Measurements from ENCODE around the gene ATP6V0E1. TPM values are rescaled to one million over a fixed set of nuclear protein-coding genes. Genes with fewer than 3 reads are reported as not detected.
A peak's percentile ranks its signal among the peaks of the same experiment; 100 is the strongest.

Gene ATP6V0E1
- total and polyA plus RNA-seq, 5 donors: 200 to 350 (median 221) TPM

- WGBS: 85% methylated on average over 3 of the region's 3 CpGs
- ATAC-seq (no peak), DNase-seq (no peak)
- intact Hi-C loops (cut with DNase I): no loop called here
- no peaks in the 10 kb centered on the region for H3K4me1 ChIP-seq (ENCODE audit: control insufficient read depth, insufficient read depth, low read length)
- no peaks in the 10 kb centered on the region for H3K27me3 ChIP-seq (ENCODE audit: control insufficient read depth, insufficient read depth)
- H3K9me3 ChIP-seq (ENCODE audit: control insufficient read depth, low read length): no peaks in the 10 kb centered on the region
- no peak overlapping the region for H3K27ac ChIP-seq (ENCODE audit: low read length)
- H3K4me3 ChIP-seq (ENCODE audit: low read length): no peak overlapping the region
Measured at GRCh38 chr5:172956228-172956627, 27.3 kb upstream of the ATP6V0E1 start.

- WGBS: 75% methylated on average over 4 of the region's 4 CpGs
- ATAC-seq: no peak
Measured at GRCh38 chr5:172956936-172957335, 26.6 kb upstream of the ATP6V0E1 start.

GRCh38 chr5:172957458-172957857, 26.1 kb upstream of the ATP6V0E1 start:
- H3K27me3 ChIP-seq (ENCODE audit: control insufficient read depth, insufficient read depth): no peaks in the 10 kb centered on the region
- H3K9me3 ChIP-seq (ENCODE audit: control insufficient read depth, low read length): no peaks in the 10 kb centered on the region
- no peak overlapping the region for H3K4me3 ChIP-seq (ENCODE audit: low read length)
- no peaks in the 10 kb centered on the region for H3K4me1 ChIP-seq (ENCODE audit: control insufficient read depth, insufficient read depth, low read length)
- ATAC-seq (no peak), DNase-seq (no peak)
- 56% methylated on average over 5 of the region's 5 CpGs for whole genome bisulfite sequencing
- H3K27ac ChIP-seq (ENCODE audit: low read length): no peak overlapping the region
- intact Hi-C loops (cut with DNase I): no loop called here

More at GRCh38 chr5:172956936-172957335, 26.6 kb upstream of the ATP6V0E1 start:
- Histone ChIP-seq H3K27ac (ENCODE audit: low read length) (no peak overlapping the region), H3K9me3 (ENCODE audit: control insufficient read depth, low read length) (no peaks in the 10 kb centered on the region), H3K4me3 (ENCODE audit: low read length) (no peak overlapping the region), H3K4me1 (ENCODE audit: control insufficient read depth, insufficient read depth, low read length) (no peaks in the 10 kb centered on the region), H3K27me3 (ENCODE audit: control insufficient read depth, insufficient read depth) (no peaks in the 10 kb centered on the region)
- intact Hi-C loops (cut with DNase I): no loop called here
- peak in 1 of 3 donors; percentile 58 for DNase-seq

DNA sequence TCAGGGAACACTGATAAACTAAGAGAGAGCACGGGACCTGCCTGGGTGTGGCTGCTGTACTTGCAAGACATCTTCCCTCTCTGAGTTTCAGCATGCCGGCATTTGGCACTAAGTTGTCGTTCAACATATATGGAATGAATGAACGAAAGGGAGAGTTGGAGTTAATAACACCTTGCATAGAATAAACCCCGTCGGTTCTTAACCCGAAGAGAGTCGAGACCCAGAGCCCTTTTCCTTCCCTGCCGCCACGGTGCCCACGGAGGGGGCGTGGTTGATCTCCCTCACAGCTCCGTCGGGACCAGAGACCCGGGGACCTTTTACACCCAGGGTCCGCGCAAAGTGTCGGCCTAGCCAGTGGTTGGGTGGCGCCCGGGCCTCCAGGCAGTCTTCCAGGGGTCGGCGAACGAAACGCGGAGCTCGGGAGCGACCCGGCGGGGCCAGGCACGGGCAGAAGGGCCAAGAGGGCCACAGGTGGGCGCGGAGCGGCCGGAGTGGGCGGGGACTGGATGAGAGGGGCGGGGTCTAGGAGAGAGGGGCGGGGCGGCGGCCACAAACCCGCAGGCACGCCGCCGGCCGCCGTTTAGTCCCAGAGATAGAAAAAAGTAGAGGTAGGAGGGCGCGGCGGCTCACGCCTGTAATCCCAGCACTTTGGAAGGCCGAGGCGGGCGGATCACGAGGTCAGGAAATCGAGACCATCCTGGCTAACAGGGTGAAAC, 25.1 kb upstream of the ATP6V0E1 start:
- no peaks in the 10 kb centered on the region for H3K27me3 ChIP-seq (ENCODE audit: control insufficient read depth, insufficient read depth)
- no peaks in the 10 kb centered on the region for H3K4me1 ChIP-seq (ENCODE audit: control insufficient read depth, insufficient read depth, low read length)
- no peaks in the 10 kb centered on the region for H3K9me3 ChIP-seq (ENCODE audit: control insufficient read depth, low read length)
- intact Hi-C loops (cut with DNase I): no loop called here
- WGBS: 3% methylated on average over 54 of the region's 54 CpGs
- ATAC-seq (peak; percentile 92 to 93), DNase-seq (peak; percentile 75 to 86 (median 85))
- peak overlapping the region; percentile 80 for H3K4me3 ChIP-seq (ENCODE audit: low read length)
- no peak overlapping the region for H3K27ac ChIP-seq (ENCODE audit: low read length)

GRCh38 chr5:172959824-172960799, 23.5 kb upstream of the ATP6V0E1 start:
- Histone ChIP-seq H3K27me3 (ENCODE audit: control insufficient read depth, insufficient read depth) (no peaks in the 10 kb centered on the region), H3K27ac (ENCODE audit: low read length) (no peak overlapping the region), H3K9me3 (ENCODE audit: control insufficient read depth, low read length) (no peaks in the 10 kb centered on the region), H3K4me3 (ENCODE audit: low read length) (peak overlapping the region; percentile 80), H3K4me1 (ENCODE audit: control insufficient read depth, insufficient read depth, low read length) (no peaks in the 10 kb centered on the region)
- ATAC-seq: peak in 1 of 2 donors; percentile 1
- 13% methylated on average over 28 of the region's 28 CpGs for WGBS
- DNase-seq: peak in 1 of 3 donors; percentile 18
- intact Hi-C loops (cut with DNase I): no loop called here

DNA sequence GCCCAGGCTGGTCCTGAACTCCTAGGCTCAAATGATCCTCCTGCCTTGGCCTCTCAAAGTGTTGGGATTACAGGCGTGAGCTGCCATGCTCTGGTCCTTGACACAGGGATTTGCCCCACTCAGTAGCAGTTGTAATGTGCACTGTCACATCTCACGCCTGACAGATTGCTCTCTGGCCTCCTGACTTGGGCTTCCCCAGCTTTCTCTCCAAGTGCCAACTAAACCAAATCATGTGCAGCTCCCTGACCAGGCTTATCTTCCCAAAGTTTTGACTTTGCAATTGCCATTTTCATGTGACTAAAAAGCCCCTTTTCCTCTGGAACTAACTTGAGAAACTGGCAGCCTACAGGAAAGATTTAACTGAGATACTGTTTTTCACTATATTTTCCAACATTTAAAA, 13.7 kb upstream of the ATP6V0E1 start:
- 75% methylated on average over 2 of the region's 2 CpGs for WGBS
- Histone ChIP-seq H3K4me3 (ENCODE audit: low read length) (no peak overlapping the region), H3K27ac (ENCODE audit: low read length) (no peak overlapping the region), H3K4me1 (ENCODE audit: control insufficient read depth, insufficient read depth, low read length) (no peaks in the 10 kb centered on the region), H3K27me3 (ENCODE audit: control insufficient read depth, insufficient read depth) (no peaks in the 10 kb centered on the region), H3K9me3 (ENCODE audit: control insufficient read depth, low read length) (no peaks in the 10 kb centered on the region)
- no peak for ATAC-seq
- intact Hi-C loops (cut with DNase I): loop anchor here in 1 of 4 donors (10.0 kb wide), 1 partner anchor 315 kb away; no protein-coding TSS in a partner anchor
- DNase-seq: no peak

GRCh38 chr5:172971482-172971881, 12.1 kb upstream of the ATP6V0E1 start:
- intact Hi-C loops (cut with DNase I): loop anchor here in 1 of 4 donors (10.0 kb wide), 1 partner anchor 313 kb away; no protein-coding TSS in a partner anchor

DNA sequence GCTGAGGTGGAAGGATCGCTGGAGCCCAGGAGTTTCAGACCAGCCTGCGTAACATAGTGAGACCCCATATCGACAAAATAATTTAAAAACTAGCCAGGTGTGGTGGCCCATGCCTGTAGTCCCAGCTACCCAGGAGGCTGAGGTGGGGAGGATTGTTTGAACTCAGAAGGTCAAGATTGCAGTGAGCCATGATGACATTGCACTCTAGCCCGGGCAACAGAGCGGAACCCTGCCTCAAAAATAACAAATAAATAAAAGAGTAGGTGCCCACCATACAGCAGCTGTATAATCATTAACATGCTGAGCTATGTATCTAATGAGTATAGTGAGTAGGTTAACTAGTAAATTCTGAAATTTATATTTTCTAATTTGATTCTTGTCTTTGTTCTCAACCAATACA, 11.0 kb upstream of the ATP6V0E1 start:
- WGBS: 94% methylated on average over 5 of the region's 5 CpGs
- Histone ChIP-seq H3K27me3 (ENCODE audit: control insufficient read depth, insufficient read depth) (no peaks in the 10 kb centered on the region), H3K4me3 (ENCODE audit: low read length) (no peak overlapping the region), H3K4me1 (ENCODE audit: control insufficient read depth, insufficient read depth, low read length) (no peaks in the 10 kb centered on the region), H3K27ac (ENCODE audit: low read length) (no peak overlapping the region), H3K9me3 (ENCODE audit: control insufficient read depth, low read length) (no peaks in the 10 kb centered on the region)
- intact Hi-C loops (cut with DNase I): loop anchor here in 1 of 4 donors (10.0 kb wide), 1 partner anchor 312 kb away; no protein-coding TSS in a partner anchor
- ATAC-seq: no peak
- DNase-seq: no peak

More at GRCh38 chr5:172971482-172971881, 12.1 kb upstream of the ATP6V0E1 start:
- Histone ChIP-seq H3K9me3 (ENCODE audit: control insufficient read depth, low read length) (no peaks in the 10 kb centered on the region), H3K4me1 (ENCODE audit: control insufficient read depth, insufficient read depth, low read length) (no peaks in the 10 kb centered on the region), H3K27me3 (ENCODE audit: control insufficient read depth, insufficient read depth) (no peaks in the 10 kb centered on the region), H3K27ac (ENCODE audit: low read length) (no peak overlapping the region), H3K4me3 (ENCODE audit: low read length) (no peak overlapping the region)
- ATAC-seq: no peak
- no peak for DNase-seq
- 52% methylated on average over 3 of the region's 3 CpGs for WGBS

- H3K27ac ChIP-seq (ENCODE audit: low read length): no peak overlapping the region
- DNase-seq (no peak), ATAC-seq (peak; percentile 65 to 91)
- no peaks in the 10 kb centered on the region for H3K27me3 ChIP-seq (ENCODE audit: control insufficient read depth, insufficient read depth)
- H3K4me1 ChIP-seq (ENCODE audit: control insufficient read depth, insufficient read depth, low read length): no peaks in the 10 kb centered on the region
- H3K9me3 ChIP-seq (ENCODE audit: control insufficient read depth, low read length): no peaks in the 10 kb centered on the region
- no peak overlapping the region for H3K4me3 ChIP-seq (ENCODE audit: low read length)
- intact Hi-C loops (cut with DNase I): loop anchor here in 1 of 4 donors (10.0 kb wide), 1 partner anchor 311 kb away; no protein-coding TSS in a partner anchor
- 13% methylated on average over 3 of the region's 3 CpGs for WGBS
Measured at GRCh38 chr5:172973127-172973916, 10.2 kb upstream of the ATP6V0E1 start.

DNA sequence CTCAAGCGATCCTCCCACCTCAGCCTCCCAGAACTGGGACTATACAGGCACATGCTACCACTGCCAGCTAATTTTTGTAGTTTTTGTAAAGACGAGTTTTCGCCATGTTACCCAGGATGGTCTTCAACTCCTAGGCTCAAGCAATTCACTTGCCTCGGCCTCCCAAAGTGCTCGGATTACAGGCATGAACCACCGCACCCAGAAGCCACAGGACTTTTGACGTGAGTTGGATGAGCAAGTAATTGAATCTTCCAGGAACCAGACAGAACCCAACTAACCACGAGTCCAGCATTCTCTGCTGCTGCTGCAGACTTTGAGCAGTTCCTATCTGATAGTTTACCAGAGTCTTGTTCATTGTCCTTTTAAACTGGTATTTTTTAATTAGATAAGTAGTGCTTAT, 9.6 kb upstream of the ATP6V0E1 start:
- 60% methylated on average over 8 of the region's 8 CpGs for WGBS
- DNase-seq: no peak
- Histone ChIP-seq H3K4me1 (ENCODE audit: control insufficient read depth, insufficient read depth, low read length) (no peaks in the 10 kb centered on the region), H3K4me3 (ENCODE audit: low read length) (no peak overlapping the region), H3K9me3 (ENCODE audit: control insufficient read depth, low read length) (no peaks in the 10 kb centered on the region), H3K27me3 (ENCODE audit: control insufficient read depth, insufficient read depth) (no peaks in the 10 kb centered on the region), H3K27ac (ENCODE audit: low read length) (peak overlapping the region; percentile 17)
- no peak for ATAC-seq
- intact Hi-C loops (cut with DNase I): loop anchor here in 1 of 4 donors (10.0 kb wide), 1 partner anchor 311 kb away; no protein-coding TSS in a partner anchor

Measured in right cardiac atrium (tissue), 5 donors.